ENCODE measurements around the gene ADAMTSL1.

DNA sequence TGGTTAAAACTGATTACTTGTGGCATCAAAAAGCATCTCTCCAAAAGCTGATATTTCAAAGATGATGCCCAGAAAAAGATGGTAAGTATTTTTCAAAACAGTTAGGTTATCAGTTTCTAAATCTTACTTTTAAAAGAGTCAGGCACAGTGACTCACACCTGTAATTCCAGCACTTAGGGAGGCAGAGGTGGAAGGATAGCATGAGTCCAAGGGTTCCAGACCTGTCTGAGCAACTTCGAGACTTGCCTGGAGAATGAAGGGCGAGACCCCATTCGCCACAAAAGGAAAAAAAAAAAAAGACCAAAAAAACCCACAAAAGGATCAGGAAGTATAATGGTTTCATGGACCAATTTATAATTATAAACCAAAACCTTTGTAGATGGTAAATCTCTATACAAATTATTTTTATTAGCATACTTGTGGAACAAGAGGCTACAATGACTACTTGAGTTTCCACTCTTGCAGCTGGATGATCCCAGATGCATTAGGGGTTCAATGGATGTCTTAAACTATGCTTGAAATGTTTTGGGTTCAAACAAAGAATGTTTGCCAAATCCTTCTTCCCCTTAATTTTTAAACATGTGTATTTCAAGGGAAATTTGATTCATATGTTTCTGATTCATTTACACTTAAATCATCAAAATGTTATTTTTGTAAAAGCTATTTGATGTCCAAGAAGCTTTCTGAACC is 96.1 kb downstream of the ADAMTSL1 start:
- TF ChIP-seq, protein P1, sequence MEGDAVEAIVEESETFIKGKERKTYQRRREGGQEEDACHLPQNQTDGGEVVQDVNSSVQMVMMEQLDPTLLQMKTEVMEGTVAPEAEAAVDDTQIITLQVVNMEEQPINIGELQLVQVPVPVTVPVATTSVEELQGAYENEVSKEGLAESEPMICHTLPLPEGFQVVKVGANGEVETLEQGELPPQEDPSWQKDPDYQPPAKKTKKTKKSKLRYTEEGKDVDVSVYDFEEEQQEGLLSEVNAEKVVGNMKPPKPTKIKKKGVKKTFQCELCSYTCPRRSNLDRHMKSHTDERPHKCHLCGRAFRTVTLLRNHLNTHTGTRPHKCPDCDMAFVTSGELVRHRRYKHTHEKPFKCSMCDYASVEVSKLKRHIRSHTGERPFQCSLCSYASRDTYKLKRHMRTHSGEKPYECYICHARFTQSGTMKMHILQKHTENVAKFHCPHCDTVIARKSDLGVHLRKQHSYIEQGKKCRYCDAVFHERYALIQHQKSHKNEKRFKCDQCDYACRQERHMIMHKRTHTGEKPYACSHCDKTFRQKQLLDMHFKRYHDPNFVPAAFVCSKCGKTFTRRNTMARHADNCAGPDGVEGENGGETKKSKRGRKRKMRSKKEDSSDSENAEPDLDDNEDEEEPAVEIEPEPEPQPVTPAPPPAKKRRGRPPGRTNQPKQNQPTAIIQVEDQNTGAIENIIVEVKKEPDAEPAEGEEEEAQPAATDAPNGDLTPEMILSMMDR (IDR thresholded peaks at IDR 0.05): no peak
- TF ChIP-seq POLR2A (IDR thresholded peaks at IDR 0.05): no peak
